Endothelial cell of umbilical vein (primary cell): ENCODE results near the gene RNF157. TPM values are rescaled to one million over a fixed set of nuclear protein-coding genes. Genes with fewer than 3 reads are reported as not detected.

Experiments used
- BruUV-seq: library from RNA; stranded (reverse); fragments of 400-500 nt; replicated peaks from 2 replicates; lab custom pipeline; 2021; lab: Mats Ljungman, UMichigan
- CTCF ChIA-PET: fragments of 300-600, 350-600 bp; sonication (Branson Sonifier 250); formaldehyde crosslinking; loops from one replicate; lab custom pipeline; 2021; ENCODE audit warnings: antibody characterized with exemption, inconsistent platforms; lab: Charles Lee
- POLR2A ChIA-PET: fragments of 300-600, 350-600 bp; sonication (Branson Sonifier 250); formaldehyde crosslinking; loops from one replicate; lab custom pipeline; 2021; ENCODE audit warnings: antibody characterized with exemption, inconsistent platforms; lab: Charles Lee
- DNase-seq: peaks from one replicate; pipeline ENCODE4 v3.0.0-alpha.2; 2011; ENCODE audit warnings: low read depth, low spot score
- FAIRE-seq: peaks from 2 replicates; lab custom pipeline; 2011; peaks lifted over from hg19 to GRCh38; lab: Jason Lieb, UNC
- H2AFZ ChIP-seq: 2 replicates; pipeline ENCODE4 v1.6.0; 2012; ENCODE audit warnings: low read depth, low read length, control low read depth, inconsistent platforms
- H3K27ac ChIP-seq: 2 replicates; pipeline ENCODE4 v1.5.1; 2011; ENCODE audit warnings: low read depth, mild to moderate bottlenecking, control low read depth, low read length, moderate library complexity; ENCODE audit not compliant: insufficient read depth
- H3K27me3 ChIP-seq, 2 experiments: 2 replicates each; pipeline versions ENCODE4 v1.6.0 to v1.6.1; 2011; ENCODE audit warnings: low read length in 2 of 2, mixed read lengths in 1 of 2; ENCODE audit not compliant: control insufficient read depth in 2 of 2, insufficient read depth in 2 of 2
- H3K36me3 ChIP-seq, 2 experiments: 2 replicates in 1 of 2; 3 replicates in 1 of 2; pipeline ENCODE4 v1.5.1; 2011; ENCODE audit warnings: low read length in 2 of 2, mild to moderate bottlenecking in 1 of 2, moderate library complexity in 1 of 2; ENCODE audit not compliant: control insufficient read depth in 2 of 2, insufficient read depth in 2 of 2; ENCODE audit errors: extremely low read depth in 1 of 2
- H3K4me1 ChIP-seq: 3 replicates; pipeline ENCODE4 v1.5.1; 2011; ENCODE audit warnings: mild to moderate bottlenecking, low read length; ENCODE audit not compliant: control insufficient read depth, insufficient read depth; ENCODE audit errors: extremely low read depth
- H3K4me2 ChIP-seq: 2 replicates; pipeline ENCODE4 v1.6.1; 2011; ENCODE audit warnings: low read length, control low read depth, mixed read lengths; ENCODE audit not compliant: insufficient read depth
- H3K4me3 ChIP-seq, 3 experiments: fragments of 200-600 bp in 1 of 3; sonication (generic), shearing (Covaris generic) in 1 of 3; replicated peaks in 1 of 3; 2 replicates each; pipeline ENCODE4 v1.5.1; 2011 to 2016; ENCODE audit warnings: control low read depth in 3 of 3, low read length in 3 of 3, mild to moderate bottlenecking in 2 of 3, inconsistent platforms in 1 of 3, low read depth in 1 of 3, moderate library complexity in 1 of 3; ENCODE audit not compliant: insufficient read depth in 1 of 3
- H3K79me2 ChIP-seq: 2 replicates; pipeline ENCODE4 v1.6.0; 2012; ENCODE audit warnings: low read length, inconsistent platforms; ENCODE audit not compliant: control insufficient read depth, insufficient read depth
- H3K9ac ChIP-seq: replicated peaks from 2 replicates; pipeline ENCODE3; 2011; ENCODE audit warnings: low read length, control low read depth; ENCODE audit not compliant: insufficient read depth; ENCODE audit errors: extremely low read depth
- H3K9me1 ChIP-seq: replicated peaks from 3 replicates; pipeline ENCODE4 v1.6.0; 2011; ENCODE audit warnings: mild to moderate bottlenecking, low read length; ENCODE audit not compliant: control insufficient read depth, insufficient read depth; ENCODE audit errors: extremely low read depth
- H3K9me3 ChIP-seq: replicated peaks from 2 replicates; pipeline ENCODE4 v1.5.1; 2012; ENCODE audit warnings: low read length, inconsistent platforms; ENCODE audit not compliant: control insufficient read depth, insufficient read depth
- H4K20me1 ChIP-seq: replicated peaks from 2 replicates; pipeline ENCODE3; 2011; ENCODE audit warnings: mild to moderate bottlenecking, low read length; ENCODE audit not compliant: control insufficient read depth, insufficient read depth; ENCODE audit errors: extremely low read depth
- CTCF ChIP-seq, 2 donors: IDR thresholded peaks; 1 replicate in 1 of 2; 2 replicates in 1 of 2; pipeline ENCODE4 v1.5.1; 2011; ENCODE audit warnings: low read length in 2 of 2, mild to moderate bottlenecking in 2 of 2, moderate library complexity in 2 of 2, control low read depth in 1 of 2, inconsistent platforms in 1 of 2, low read depth in 1 of 2; ENCODE audit not compliant: insufficient read depth in 1 of 2; ENCODE audit errors: extremely low read depth in 1 of 2
- EZH2 ChIP-seq: IDR thresholded peaks from 2 replicates; pipeline ENCODE4 v1.6.1; 2012; ENCODE audit warnings: borderline replicate concordance, low read depth, mild to moderate bottlenecking, moderate library complexity, low read length, inconsistent platforms; ENCODE audit not compliant: severe bottlenecking
- FOS ChIP-seq: IDR thresholded peaks from 2 replicates; pipeline ENCODE4 v1.6.1; 2011; ENCODE audit warnings: mild to moderate bottlenecking, low read length, moderate library complexity, borderline replicate concordance; ENCODE audit not compliant: insufficient read depth
- GATA2 ChIP-seq: IDR thresholded peaks from 2 replicates; pipeline ENCODE4 v1.7.0; 2011; ENCODE audit warnings: low read depth, mild to moderate bottlenecking, moderate library complexity, mixed read lengths, low read length; ENCODE audit not compliant: insufficient read length, insufficient read depth
- JUN ChIP-seq: IDR thresholded peaks from 2 replicates; pipeline ENCODE4 v1.6.1; 2011; ENCODE audit warnings: borderline replicate concordance, low read depth; ENCODE audit not compliant: insufficient read length, insufficient read depth
- MAX ChIP-seq: IDR thresholded peaks from 2 replicates; pipeline ENCODE4 v1.6.1; 2011; ENCODE audit not compliant: insufficient read depth, insufficient read length
- MYC ChIP-seq: IDR thresholded peaks from one replicate; pipeline ENCODE4 v1.6.1; 2011; ENCODE audit warnings: mild to moderate bottlenecking, low read depth, low read length
- POLR2A ChIP-seq: IDR thresholded peaks from 2 replicates; pipeline ENCODE4 v1.6.1; 2012; ENCODE audit warnings: low read depth, mild to moderate bottlenecking, control low read depth, low read length
- POLR2AphosphoS5 ChIP-seq: IDR thresholded peaks from 2 replicates; pipeline ENCODE4 v1.6.1; 2012; ENCODE audit warnings: low read depth, mild to moderate bottlenecking, control low read depth, low read length, moderate library complexity; ENCODE audit not compliant: insufficient read depth
- dilution Hi-C: fragments of 300-500 bp; cut with MboI; formaldehyde crosslinking; loops from one replicate; pipeline ENCODE4 v1.15.0; 2019; ENCODE audit warnings: low sequenced_read_pairs; ENCODE audit not compliant: extremely low pct_ligation_motif_present
- intact Hi-C: fragments of 100-400 bp; cut with micrococcal nuclease; formaldehyde crosslinking; loops from one replicate; pipeline ENCODE4 v1.10.0; 2022
- polyA plus RNA-seq, 4 experiments: library from polyadenylated mRNA; depleted of rRNA in 3 of 4; stranded (reverse) in 3 of 4; unstranded in 1 of 4; fragments of >200 nt; gene quantifications; 2 replicates each; pipeline versions ENCODE4 v1.2.1 to v1.2.3, GENCODE V29; 2011 to 2012; ENCODE audit warnings: missing spikeins in 1 of 4
- total RNA-seq: library from RNA; stranded (reverse); gene quantifications from 2 replicates; pipeline ENCODE4 v1.2.3, GENCODE V29; 2021

Gene RNF157
- total and polyA plus RNA-seq, 2 donors (not counting 3 experiments of a cell fraction or from before 2014, with no cell fraction given), result 0.07 to 0.86 TPM

- Histone ChIP-seq H3K9me1 (no peaks in the 10 kb centered on the region), H3K27ac (no peak overlapping the region), H2AFZ (no peak overlapping the region), H3K79me2 (peaks cover 39% of the 10 kb centered on the region), H4K20me1 (no peaks in the 10 kb centered on the region), H3K4me3 (no peak overlapping the region), H3K4me1 (peaks cover 22% of the 10 kb centered on the region), H3K4me2 (no peak overlapping the region), H3K9me3 (no peaks in the 10 kb centered on the region), H3K36me3 (peaks cover 0 to 6% of the 10 kb centered on the region in 2 experiments), H3K9ac (no peak overlapping the region), H3K27me3 (no peaks in the 10 kb centered on the region)
- no peak for FAIRE-seq
- dilution Hi-C loops, result no loop called here
- TF ChIP-seq FOS (no peak), EZH2 (no peak), CTCF (IDR thresholded peaks at IDR 0.05; ENCODE audit: extremely low read depth in 1 of 2, insufficient read depth in 1 of 2, low read depth in 1 of 2, low read length in 2 of 2) (no peak), POLR2AphosphoS5 (no peak), POLR2A (no peak), JUN (no peak), MYC (no peak), GATA2 (no peak), MAX (no peak)
- CTCF ChIA-PET, result interaction anchor here (0.7 to 14.1 kb wide), 5 partner anchors 10 to 148 kb away, joined by 3 to 320 read pairs (median 7); no protein-coding TSS in a partner anchor
- no TSS peak for BruUV-seq
- DNase-seq, result no peak
- POLR2A ChIA-PET, result no interaction called here
- intact Hi-C loops, result loop anchor here (1.0 kb wide), 1 partner anchor 364 kb away; no protein-coding TSS in a partner anchor
Measured at GRCh38 chr17:76268991-76269981, 29.0 kb upstream of the RNF157 start.
